Measurements from ENCODE around the gene CNOT4. TPM values are rescaled to one million over a fixed set of nuclear protein-coding genes. Genes with fewer than 3 reads are reported as not detected.

The CNOT4 gene
- total RNA-seq, 1 experiment from 2014 or later, result 16.6 TPM

DNA sequence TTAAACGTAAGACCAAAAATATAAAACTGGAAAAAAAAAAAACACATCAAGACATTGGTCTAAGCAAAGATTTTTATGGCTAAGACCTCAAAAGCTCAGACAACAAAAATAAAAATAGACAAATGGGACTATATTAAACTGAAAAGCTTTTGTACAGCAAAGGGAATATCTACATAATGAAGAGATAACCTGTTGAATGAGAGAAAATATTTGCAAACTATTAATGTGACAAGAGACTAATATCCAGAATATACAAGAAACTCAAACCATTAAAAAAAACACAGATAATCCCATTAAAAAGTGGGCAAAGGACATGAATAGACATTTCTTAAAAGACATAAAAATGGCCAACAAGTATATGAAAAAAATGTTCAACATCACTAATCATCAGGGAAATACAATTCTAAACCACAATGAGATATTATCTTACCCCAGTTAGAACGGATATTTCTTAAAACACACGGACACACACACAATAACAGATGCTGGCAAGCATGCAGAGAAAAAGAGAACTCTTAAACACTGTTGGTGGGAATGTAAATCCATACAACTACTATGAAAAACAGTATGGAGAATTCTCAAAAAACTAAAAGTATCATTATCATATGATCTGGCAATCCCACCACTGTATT lies 28.8 kb downstream of the CNOT4 start:
- CTCF ChIA-PET, result no interaction called here
- H3K4me1 ChIP-seq (ENCODE audit: control insufficient read depth in 1 of 2, insufficient read depth in 2 of 2, low read length in 2 of 2), result no peaks in the 10 kb centered on the region
- no peak for TF ChIP-seq ZNF274 (IDR thresholded peaks at IDR 0.05; ENCODE audit: low read depth, low read length)
- TF ChIP-seq, protein P1, sequence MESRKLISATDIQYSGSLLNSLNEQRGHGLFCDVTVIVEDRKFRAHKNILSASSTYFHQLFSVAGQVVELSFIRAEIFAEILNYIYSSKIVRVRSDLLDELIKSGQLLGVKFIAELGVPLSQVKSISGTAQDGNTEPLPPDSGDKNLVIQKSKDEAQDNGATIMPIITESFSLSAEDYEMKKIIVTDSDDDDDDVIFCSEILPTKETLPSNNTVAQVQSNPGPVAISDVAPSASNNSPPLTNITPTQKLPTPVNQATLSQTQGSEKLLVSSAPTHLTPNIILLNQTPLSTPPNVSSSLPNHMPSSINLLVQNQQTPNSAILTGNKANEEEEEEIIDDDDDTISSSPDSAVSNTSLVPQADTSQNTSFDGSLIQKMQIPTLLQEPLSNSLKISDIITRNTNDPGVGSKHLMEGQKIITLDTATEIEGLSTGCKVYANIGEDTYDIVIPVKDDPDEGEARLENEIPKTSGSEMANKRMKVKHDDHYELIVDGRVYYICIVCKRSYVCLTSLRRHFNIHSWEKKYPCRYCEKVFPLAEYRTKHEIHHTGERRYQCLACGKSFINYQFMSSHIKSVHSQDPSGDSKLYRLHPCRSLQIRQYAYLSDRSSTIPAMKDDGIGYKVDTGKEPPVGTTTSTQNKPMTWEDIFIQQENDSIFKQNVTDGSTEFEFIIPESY (IDR thresholded peaks at IDR 0.05; ENCODE audit: extremely low read depth, insufficient replicate concordance, low read length), result no peak
- no peak for TF ChIP-seq RAD21 (IDR thresholded peaks at IDR 0.05; ENCODE audit: low read depth)
- TF ChIP-seq MAX (IDR thresholded peaks at IDR 0.05), result no peak
- TF ChIP-seq POLR2A (IDR thresholded peaks at IDR 0.05; ENCODE audit: borderline replicate concordance, extremely low read depth, insufficient read depth, insufficient read length), result no peak
- no peak for TF ChIP-seq TCF7L2 (IDR thresholded peaks at IDR 0.05; ENCODE audit: borderline replicate concordance, extremely low read depth, insufficient read depth, insufficient read length)
- TF ChIP-seq SIN3A (IDR thresholded peaks at IDR 0.05; ENCODE audit: low read depth), result no peak
- TF ChIP-seq CEBPB (IDR thresholded peaks at IDR 0.05; ENCODE audit: low read depth), result no peak
- TF ChIP-seq SP1 (IDR thresholded peaks at IDR 0.05; ENCODE audit: low read depth), result no peak
- TF ChIP-seq ATF3 (IDR thresholded peaks at IDR 0.05), result no peak
- no peak for TF ChIP-seq ZFX (IDR thresholded peaks at IDR 0.05)
- no peak for TF ChIP-seq CBX3 (IDR thresholded peaks at IDR 0.05; ENCODE audit: low read depth)
- no peak for TF ChIP-seq YY1 (IDR thresholded peaks at IDR 0.05; ENCODE audit: extremely low read depth, insufficient replicate concordance, low read depth, low read length)
- no peak for TF ChIP-seq EZH2 (IDR thresholded peaks at IDR 0.05)
- TF ChIP-seq, protein P2, sequence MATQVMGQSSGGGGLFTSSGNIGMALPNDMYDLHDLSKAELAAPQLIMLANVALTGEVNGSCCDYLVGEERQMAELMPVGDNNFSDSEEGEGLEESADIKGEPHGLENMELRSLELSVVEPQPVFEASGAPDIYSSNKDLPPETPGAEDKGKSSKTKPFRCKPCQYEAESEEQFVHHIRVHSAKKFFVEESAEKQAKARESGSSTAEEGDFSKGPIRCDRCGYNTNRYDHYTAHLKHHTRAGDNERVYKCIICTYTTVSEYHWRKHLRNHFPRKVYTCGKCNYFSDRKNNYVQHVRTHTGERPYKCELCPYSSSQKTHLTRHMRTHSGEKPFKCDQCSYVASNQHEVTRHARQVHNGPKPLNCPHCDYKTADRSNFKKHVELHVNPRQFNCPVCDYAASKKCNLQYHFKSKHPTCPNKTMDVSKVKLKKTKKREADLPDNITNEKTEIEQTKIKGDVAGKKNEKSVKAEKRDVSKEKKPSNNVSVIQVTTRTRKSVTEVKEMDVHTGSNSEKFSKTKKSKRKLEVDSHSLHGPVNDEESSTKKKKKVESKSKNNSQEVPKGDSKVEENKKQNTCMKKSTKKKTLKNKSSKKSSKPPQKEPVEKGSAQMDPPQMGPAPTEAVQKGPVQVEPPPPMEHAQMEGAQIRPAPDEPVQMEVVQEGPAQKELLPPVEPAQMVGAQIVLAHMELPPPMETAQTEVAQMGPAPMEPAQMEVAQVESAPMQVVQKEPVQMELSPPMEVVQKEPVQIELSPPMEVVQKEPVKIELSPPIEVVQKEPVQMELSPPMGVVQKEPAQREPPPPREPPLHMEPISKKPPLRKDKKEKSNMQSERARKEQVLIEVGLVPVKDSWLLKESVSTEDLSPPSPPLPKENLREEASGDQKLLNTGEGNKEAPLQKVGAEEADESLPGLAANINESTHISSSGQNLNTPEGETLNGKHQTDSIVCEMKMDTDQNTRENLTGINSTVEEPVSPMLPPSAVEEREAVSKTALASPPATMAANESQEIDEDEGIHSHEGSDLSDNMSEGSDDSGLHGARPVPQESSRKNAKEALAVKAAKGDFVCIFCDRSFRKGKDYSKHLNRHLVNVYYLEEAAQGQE (IDR thresholded peaks at IDR 0.05; ENCODE audit: low read depth), result no peak
- ATAC-seq (no peak), DNase-seq (ENCODE audit: low read depth, low spot score) (no peak)
- no peak overlapping the region for H3K27ac ChIP-seq (ENCODE audit: low read depth, low read length)
- no peak overlapping the region for H3K4me2 ChIP-seq (ENCODE audit: low read length)
- RAD21 ChIA-PET (ENCODE audit: low non-redundant PET in 1 of 2, low total read pairs in 2 of 2, uncharacterized antibody in 2 of 2, unreplicated experiment in 2 of 2), result no interaction called here
- no peaks in the 10 kb centered on the region for H3K36me3 ChIP-seq (ENCODE audit: control insufficient read depth in 1 of 2, insufficient read depth in 2 of 2, low read length in 2 of 2)
- H3K9me3 ChIP-seq (ENCODE audit: control insufficient read depth in 1 of 2, insufficient read depth in 1 of 2, low read depth in 1 of 2, low read length in 2 of 2), result no peaks in the 10 kb centered on the region
- POLR2A ChIA-PET, result no interaction called here
- peaks cover 90% of the 10 kb centered on the region for H3K79me2 ChIP-seq (ENCODE audit: insufficient read depth, low read length)
- intact Hi-C loops (cut with micrococcal nuclease), result no loop called here
- no TSS peak for BruUV-seq (replicated peaks)
- no peaks in the 10 kb centered on the region for H3K27me3 ChIP-seq (ENCODE audit: insufficient read depth, low read length)
- H2AFZ ChIP-seq (ENCODE audit: low read depth, low read length, poor library complexity, severe bottlenecking), result no peak overlapping the region
- no peaks in the 10 kb centered on the region for H3K9me2 ChIP-seq (ENCODE audit: insufficient read depth)
- H3K4me3 ChIP-seq (replicated peaks in 1 of 2; ENCODE audit: low read depth in 1 of 2, low read length in 2 of 2), result no peak overlapping the region
- H3K9ac ChIP-seq (ENCODE audit: low read length), result no peak overlapping the region
- H4K20me1 ChIP-seq (ENCODE audit: insufficient read depth), result no peaks in the 10 kb centered on the region
